ENCODE measurements around the gene CDKN2AIP.

DNA sequence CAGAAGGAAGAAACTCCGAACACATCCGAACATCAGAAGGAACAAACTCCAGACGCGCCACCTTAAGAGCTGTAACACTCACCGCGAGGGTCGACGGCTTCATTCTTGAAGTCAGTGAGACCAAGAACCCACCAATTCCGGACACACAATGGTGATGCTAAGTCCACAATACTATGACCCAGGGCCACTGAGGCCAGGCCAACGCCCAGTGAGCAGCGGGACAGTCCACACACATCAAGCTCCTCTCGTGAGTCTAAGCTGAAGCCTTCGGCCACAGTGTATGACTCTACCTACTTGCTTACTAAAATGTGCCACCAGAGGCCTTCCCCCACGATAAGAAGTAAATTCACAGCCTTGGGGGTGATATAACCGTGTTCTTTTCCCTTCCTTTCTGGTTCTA lies 10.2 kb upstream of the CDKN2AIP start:
- no peak for TF ChIP-seq JUNB (IDR thresholded peaks at IDR 0.05)
- TF ChIP-seq, protein P1, sequence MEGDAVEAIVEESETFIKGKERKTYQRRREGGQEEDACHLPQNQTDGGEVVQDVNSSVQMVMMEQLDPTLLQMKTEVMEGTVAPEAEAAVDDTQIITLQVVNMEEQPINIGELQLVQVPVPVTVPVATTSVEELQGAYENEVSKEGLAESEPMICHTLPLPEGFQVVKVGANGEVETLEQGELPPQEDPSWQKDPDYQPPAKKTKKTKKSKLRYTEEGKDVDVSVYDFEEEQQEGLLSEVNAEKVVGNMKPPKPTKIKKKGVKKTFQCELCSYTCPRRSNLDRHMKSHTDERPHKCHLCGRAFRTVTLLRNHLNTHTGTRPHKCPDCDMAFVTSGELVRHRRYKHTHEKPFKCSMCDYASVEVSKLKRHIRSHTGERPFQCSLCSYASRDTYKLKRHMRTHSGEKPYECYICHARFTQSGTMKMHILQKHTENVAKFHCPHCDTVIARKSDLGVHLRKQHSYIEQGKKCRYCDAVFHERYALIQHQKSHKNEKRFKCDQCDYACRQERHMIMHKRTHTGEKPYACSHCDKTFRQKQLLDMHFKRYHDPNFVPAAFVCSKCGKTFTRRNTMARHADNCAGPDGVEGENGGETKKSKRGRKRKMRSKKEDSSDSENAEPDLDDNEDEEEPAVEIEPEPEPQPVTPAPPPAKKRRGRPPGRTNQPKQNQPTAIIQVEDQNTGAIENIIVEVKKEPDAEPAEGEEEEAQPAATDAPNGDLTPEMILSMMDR (IDR thresholded peaks at IDR 0.05): no peak
- TF ChIP-seq MAFK (IDR thresholded peaks at IDR 0.05; ENCODE audit: partially characterized antibody): no peak
- no peak for TF ChIP-seq POLR2A (IDR thresholded peaks at IDR 0.05; ENCODE audit: low read length)
- TF ChIP-seq SMC3 (IDR thresholded peaks at IDR 0.05): no peak
- TF ChIP-seq BHLHE40 (IDR thresholded peaks at IDR 0.05; ENCODE audit: low read depth, low read length): no peak
- TF ChIP-seq, protein P2, sequence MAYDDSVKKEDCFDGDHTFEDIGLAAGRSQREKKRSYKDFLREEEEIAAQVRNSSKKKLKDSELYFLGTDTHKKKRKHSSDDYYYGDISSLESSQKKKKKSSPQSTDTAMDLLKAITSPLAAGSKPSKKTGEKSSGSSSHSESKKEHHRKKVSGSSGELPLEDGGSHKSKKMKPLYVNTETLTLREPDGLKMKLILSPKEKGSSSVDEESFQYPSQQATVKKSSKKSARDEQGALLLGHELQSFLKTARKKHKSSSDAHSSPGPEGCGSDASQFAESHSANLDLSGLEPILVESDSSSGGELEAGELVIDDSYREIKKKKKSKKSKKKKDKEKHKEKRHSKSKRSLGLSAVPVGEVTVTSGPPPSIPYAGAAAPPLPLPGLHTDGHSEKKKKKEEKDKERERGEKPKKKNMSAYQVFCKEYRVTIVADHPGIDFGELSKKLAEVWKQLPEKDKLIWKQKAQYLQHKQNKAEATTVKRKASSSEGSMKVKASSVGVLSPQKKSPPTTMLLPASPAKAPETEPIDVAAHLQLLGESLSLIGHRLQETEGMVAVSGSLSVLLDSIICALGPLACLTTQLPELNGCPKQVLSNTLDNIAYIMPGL (CRISPR knock-in tag; IDR thresholded peaks at IDR 0.05; ENCODE audit: borderline replicate concordance): no peak
- no peak for TF ChIP-seq NPAS2 (CRISPR knock-in tag; IDR thresholded peaks at IDR 0.05; ENCODE audit: borderline replicate concordance)
- TF ChIP-seq, protein P3, sequence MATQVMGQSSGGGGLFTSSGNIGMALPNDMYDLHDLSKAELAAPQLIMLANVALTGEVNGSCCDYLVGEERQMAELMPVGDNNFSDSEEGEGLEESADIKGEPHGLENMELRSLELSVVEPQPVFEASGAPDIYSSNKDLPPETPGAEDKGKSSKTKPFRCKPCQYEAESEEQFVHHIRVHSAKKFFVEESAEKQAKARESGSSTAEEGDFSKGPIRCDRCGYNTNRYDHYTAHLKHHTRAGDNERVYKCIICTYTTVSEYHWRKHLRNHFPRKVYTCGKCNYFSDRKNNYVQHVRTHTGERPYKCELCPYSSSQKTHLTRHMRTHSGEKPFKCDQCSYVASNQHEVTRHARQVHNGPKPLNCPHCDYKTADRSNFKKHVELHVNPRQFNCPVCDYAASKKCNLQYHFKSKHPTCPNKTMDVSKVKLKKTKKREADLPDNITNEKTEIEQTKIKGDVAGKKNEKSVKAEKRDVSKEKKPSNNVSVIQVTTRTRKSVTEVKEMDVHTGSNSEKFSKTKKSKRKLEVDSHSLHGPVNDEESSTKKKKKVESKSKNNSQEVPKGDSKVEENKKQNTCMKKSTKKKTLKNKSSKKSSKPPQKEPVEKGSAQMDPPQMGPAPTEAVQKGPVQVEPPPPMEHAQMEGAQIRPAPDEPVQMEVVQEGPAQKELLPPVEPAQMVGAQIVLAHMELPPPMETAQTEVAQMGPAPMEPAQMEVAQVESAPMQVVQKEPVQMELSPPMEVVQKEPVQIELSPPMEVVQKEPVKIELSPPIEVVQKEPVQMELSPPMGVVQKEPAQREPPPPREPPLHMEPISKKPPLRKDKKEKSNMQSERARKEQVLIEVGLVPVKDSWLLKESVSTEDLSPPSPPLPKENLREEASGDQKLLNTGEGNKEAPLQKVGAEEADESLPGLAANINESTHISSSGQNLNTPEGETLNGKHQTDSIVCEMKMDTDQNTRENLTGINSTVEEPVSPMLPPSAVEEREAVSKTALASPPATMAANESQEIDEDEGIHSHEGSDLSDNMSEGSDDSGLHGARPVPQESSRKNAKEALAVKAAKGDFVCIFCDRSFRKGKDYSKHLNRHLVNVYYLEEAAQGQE (IDR thresholded peaks at IDR 0.05): no peak
- TF ChIP-seq, protein P4, sequence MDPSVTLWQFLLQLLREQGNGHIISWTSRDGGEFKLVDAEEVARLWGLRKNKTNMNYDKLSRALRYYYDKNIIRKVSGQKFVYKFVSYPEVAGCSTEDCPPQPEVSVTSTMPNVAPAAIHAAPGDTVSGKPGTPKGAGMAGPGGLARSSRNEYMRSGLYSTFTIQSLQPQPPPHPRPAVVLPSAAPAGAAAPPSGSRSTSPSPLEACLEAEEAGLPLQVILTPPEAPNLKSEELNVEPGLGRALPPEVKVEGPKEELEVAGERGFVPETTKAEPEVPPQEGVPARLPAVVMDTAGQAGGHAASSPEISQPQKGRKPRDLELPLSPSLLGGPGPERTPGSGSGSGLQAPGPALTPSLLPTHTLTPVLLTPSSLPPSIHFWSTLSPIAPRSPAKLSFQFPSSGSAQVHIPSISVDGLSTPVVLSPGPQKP (IDR thresholded peaks at IDR 0.05; ENCODE audit: low read depth, low read length): no peak
- TF ChIP-seq, protein P5, sequence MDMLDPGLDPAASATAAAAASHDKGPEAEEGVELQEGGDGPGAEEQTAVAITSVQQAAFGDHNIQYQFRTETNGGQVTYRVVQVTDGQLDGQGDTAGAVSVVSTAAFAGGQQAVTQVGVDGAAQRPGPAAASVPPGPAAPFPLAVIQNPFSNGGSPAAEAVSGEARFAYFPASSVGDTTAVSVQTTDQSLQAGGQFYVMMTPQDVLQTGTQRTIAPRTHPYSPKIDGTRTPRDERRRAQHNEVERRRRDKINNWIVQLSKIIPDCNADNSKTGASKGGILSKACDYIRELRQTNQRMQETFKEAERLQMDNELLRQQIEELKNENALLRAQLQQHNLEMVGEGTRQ (IDR thresholded peaks at IDR 0.05): no peak
- TF ChIP-seq JUN (IDR thresholded peaks at IDR 0.05): no peak
